Neuronal stem cell (in vitro differentiated cells): Measurements from ENCODE around the gene GAREM2.
A peak's percentile ranks its signal among the peaks of the same experiment; 100 is the strongest.

Experiments
- DNase-seq: peaks from one replicate; pipeline ENCODE4 v3.0.0-alpha.2; 2013; ENCODE audit warnings: low spot score
- H2AFZ ChIP-seq: one replicate; pipeline ENCODE4 v1.6.1; 2013; ENCODE audit warnings: mild to moderate bottlenecking, low read length, inconsistent platforms
- H2AK5ac ChIP-seq: 2 replicates; pipeline ENCODE4 v1.6.1; 2013; ENCODE audit warnings: low read depth, mild to moderate bottlenecking, inconsistent platforms, low read length, moderate library complexity, mixed read lengths
- H2BK120ac ChIP-seq: 2 replicates; pipeline ENCODE4 v1.6.1; 2013; ENCODE audit warnings: low read depth, mild to moderate bottlenecking, inconsistent platforms, low read length, moderate library complexity, mixed read lengths
- H2BK12ac ChIP-seq: one replicate; pipeline ENCODE4 v1.6.1; 2013; ENCODE audit warnings: low read length, inconsistent platforms
- H2BK15ac ChIP-seq: 2 replicates; pipeline ENCODE4 v1.6.1; 2013; ENCODE audit warnings: mild to moderate bottlenecking, low read length, inconsistent platforms, mixed read lengths
- H2BK5ac ChIP-seq: one replicate; pipeline ENCODE4 v1.6.1; 2013; ENCODE audit warnings: inconsistent platforms, mild to moderate bottlenecking, low read length, moderate library complexity
- H3K14ac ChIP-seq: one replicate; pipeline ENCODE4 v1.6.1; 2013; ENCODE audit warnings: low read length, inconsistent platforms
- H3K18ac ChIP-seq: 2 replicates; pipeline ENCODE4 v1.6.1; 2013; ENCODE audit warnings: low read length, inconsistent platforms
- H3K23ac ChIP-seq: 2 replicates; pipeline ENCODE4 v1.6.1; 2013; ENCODE audit warnings: low read depth, mild to moderate bottlenecking, mixed read lengths, low read length, inconsistent platforms; ENCODE audit not compliant: poor library complexity
- H3K27ac ChIP-seq: replicated peaks from 3 replicates; pipeline ENCODE4 v1.5.1; 2013; ENCODE audit warnings: low read length, inconsistent platforms
- H3K27me3 ChIP-seq, 3 experiments: 2 replicates each; pipeline ENCODE4 v1.6.1; 2013; ENCODE audit warnings: low read length in 3 of 3, mild to moderate bottlenecking in 2 of 3, inconsistent platforms in 1 of 3, low read depth in 1 of 3, mixed read lengths in 1 of 3, moderate library complexity in 1 of 3; ENCODE audit not compliant: control insufficient read depth in 3 of 3, insufficient read depth in 3 of 3
- H3K36me3 ChIP-seq, 2 donors: replicated peaks in 1 of 2; 2 replicates each; pipeline ENCODE4 v1.6.1; 2013; ENCODE audit warnings: low read length in 2 of 2; ENCODE audit not compliant: control insufficient read depth in 2 of 2, insufficient read depth in 2 of 2
- H3K4ac ChIP-seq: 2 replicates; pipeline ENCODE4 v1.6.1; 2013; ENCODE audit warnings: inconsistent platforms, mild to moderate bottlenecking, low read length, moderate library complexity
- H3K4me1 ChIP-seq, 2 donors: 1 replicate in 1 of 2; 2 replicates in 1 of 2; pipeline ENCODE4 v1.6.1; 2013; ENCODE audit warnings: low read length in 2 of 2, low read depth in 1 of 2; ENCODE audit not compliant: control insufficient read depth in 2 of 2, insufficient read depth in 1 of 2
- H3K4me2 ChIP-seq: one replicate; pipeline ENCODE4 v1.6.1; 2013; ENCODE audit warnings: mild to moderate bottlenecking, low read length, inconsistent platforms; ENCODE audit not compliant: insufficient read depth, poor library complexity, severe bottlenecking
- H3K4me3 ChIP-seq, 2 donors: 2 replicates each; pipeline ENCODE4 v1.5.1; 2013; ENCODE audit warnings: low read length in 2 of 2, mild to moderate bottlenecking in 2 of 2, inconsistent platforms in 1 of 2, moderate library complexity in 1 of 2
- H3K79me1 ChIP-seq: one replicate; pipeline ENCODE4 v1.6.1; 2013; ENCODE audit warnings: low read depth, mild to moderate bottlenecking, inconsistent platforms, low read length, moderate library complexity
- H3K9ac ChIP-seq: one replicate; pipeline ENCODE4 v1.6.1; 2013; ENCODE audit warnings: mild to moderate bottlenecking, low read depth, low read length, inconsistent platforms; ENCODE audit not compliant: poor library complexity
- H3K9me3 ChIP-seq, 2 donors: replicated peaks in 1 of 2; 2 replicates each; pipeline versions ENCODE3 to v1.6.1; 2013; ENCODE audit warnings: low read length in 2 of 2, mild to moderate bottlenecking in 2 of 2, inconsistent platforms in 1 of 2, low read depth in 1 of 2, mixed read lengths in 1 of 2, moderate library complexity in 1 of 2; ENCODE audit not compliant: control insufficient read depth in 2 of 2, insufficient read depth in 1 of 2
- H4K8ac ChIP-seq: one replicate; pipeline ENCODE4 v1.6.1; 2013; ENCODE audit warnings: low read depth, mild to moderate bottlenecking, inconsistent platforms, low read length, moderate library complexity
- H4K91ac ChIP-seq: one replicate; pipeline ENCODE4 v1.6.1; 2013; ENCODE audit warnings: low read length, low read depth, mild to moderate bottlenecking, inconsistent platforms; ENCODE audit not compliant: poor library complexity
- WGBS, 2 donors: extraction: QIAGEN DNeasy Blood & Tissue Kit; methylation state at CpG; one replicate each; pipeline ENCODE4 v1.1.7; 2013; ENCODE audit warnings: missing lambda C conversion rate in 2 of 2, mixed read lengths in 1 of 2; ENCODE audit not compliant: insufficient read length in 2 of 2, insufficient replicate concordance in 1 of 2; ENCODE audit errors: extremely low coverage in 2 of 2; 5-methylcytosine and 5-hydroxymethylcytosine counted together

Gene GAREM2

DNA sequence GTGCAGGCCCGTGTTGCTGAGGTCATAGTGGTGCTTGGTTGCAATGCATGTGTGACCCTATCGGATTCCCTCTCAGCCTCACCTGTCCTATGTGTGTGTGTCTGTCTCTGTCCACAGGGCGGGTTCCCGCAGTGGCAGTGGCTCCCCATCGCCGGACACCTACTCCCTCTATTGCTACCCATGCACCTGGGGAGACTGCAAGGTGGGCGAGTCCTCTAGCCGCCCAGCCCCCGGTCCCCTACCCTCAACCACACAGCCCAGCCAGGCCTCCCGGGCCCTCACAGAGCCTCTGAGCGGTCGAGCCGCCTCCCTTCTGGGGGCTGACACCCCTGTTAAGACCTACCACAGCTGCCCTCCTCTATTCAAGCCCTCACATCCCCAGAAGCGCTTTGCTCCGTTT, 14.2 kb downstream of the GAREM2 start:
- Histone ChIP-seq H4K8ac (no peak overlapping the region), H3K4me1 (peaks cover 0 to 3% of the 10 kb centered on the region in 2 donors), H2BK12ac (peak overlapping the region; percentile 60), H2BK120ac (no peak overlapping the region), H4K91ac (no peak overlapping the region), H3K9ac (no peak overlapping the region), H2BK15ac (no peak overlapping the region), H3K18ac (no peak overlapping the region), H3K4ac (no peak overlapping the region), H2AK5ac (no peak overlapping the region), H3K23ac (no peak overlapping the region), H3K36me3 (peaks cover 45 to 88% of the 10 kb centered on the region in 2 donors), H3K27ac (no peak overlapping the region), H3K79me1 (peaks cover 2% of the 10 kb centered on the region), H3K4me3 (no peak overlapping the region), H2AFZ (no peak overlapping the region), H3K27me3 (peaks cover 0 to 9% (median 0%) of the 10 kb centered on the region in 3 experiments), H3K9me3 (no peaks in the 10 kb centered on the region), H2BK5ac (no peak overlapping the region), H3K4me2 (no peak overlapping the region), H3K14ac (no peak overlapping the region)
- WGBS, 2 donors = no CpG with 5 or more reads among the region's 15 CpGs
- no peak for DNase-seq

DNA sequence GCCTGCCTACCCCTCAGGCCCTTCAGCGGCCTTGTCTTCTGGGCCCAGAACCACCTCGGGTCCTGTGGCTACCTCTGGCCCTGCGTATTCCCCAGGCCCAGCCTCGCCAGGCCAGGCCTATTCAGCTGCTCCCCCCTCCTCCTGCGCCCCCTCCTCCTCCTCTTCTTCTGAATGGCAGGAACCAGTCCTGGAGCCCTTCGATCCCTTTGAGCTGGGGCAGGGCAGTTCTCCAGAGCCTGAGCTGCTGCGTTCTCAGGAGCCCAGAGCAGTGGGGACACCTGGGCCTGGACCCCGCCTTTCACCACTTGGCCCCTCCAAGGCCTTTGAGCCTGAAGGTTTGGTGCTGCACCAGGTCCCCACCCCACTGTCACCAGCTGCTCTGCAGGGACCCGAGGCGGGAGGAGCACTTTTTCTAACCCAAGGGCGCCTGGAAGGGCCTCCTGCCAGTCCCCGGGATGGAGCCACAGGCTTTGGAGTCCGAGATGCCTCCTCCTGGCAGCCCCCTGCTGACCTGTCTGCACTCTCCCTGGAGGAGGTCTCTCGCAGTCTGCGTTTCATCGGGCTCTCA, 14.7 kb downstream of the GAREM2 start:
- no peak overlapping the region for H3K9ac ChIP-seq
- no peak overlapping the region for H2AFZ ChIP-seq
- no peak overlapping the region for H2BK15ac ChIP-seq
- H3K4me2 ChIP-seq = no peak overlapping the region
- no peak overlapping the region for H3K14ac ChIP-seq
- no peak overlapping the region for H3K23ac ChIP-seq
- no peak for DNase-seq
- peaks cover 2% of the 10 kb centered on the region for H3K79me1 ChIP-seq
- peak overlapping the region; percentile 54 for H2BK5ac ChIP-seq
- H3K9me3 ChIP-seq = no peaks in the 10 kb centered on the region
- H3K27me3 ChIP-seq = peaks cover 0 to 9% (median 0%) of the 10 kb centered on the region in 3 experiments
- H2BK12ac ChIP-seq = no peak overlapping the region
- H2AK5ac ChIP-seq = no peak overlapping the region
- no peak overlapping the region for H3K18ac ChIP-seq
- WGBS, 2 donors = no CpG with 5 or more reads among the region's 16 CpGs
- no peak overlapping the region for H3K27ac ChIP-seq
- no peak overlapping the region for H3K4me3 ChIP-seq
- H4K8ac ChIP-seq = no peak overlapping the region
- H3K4ac ChIP-seq = no peak overlapping the region
- H4K91ac ChIP-seq = no peak overlapping the region
- H3K36me3 ChIP-seq = peaks cover 42 to 88% of the 10 kb centered on the region in 2 donors
- H2BK120ac ChIP-seq = peak overlapping the region; percentile 11
- peaks cover 0 to 3% of the 10 kb centered on the region in 2 donors for H3K4me1 ChIP-seq

DNA sequence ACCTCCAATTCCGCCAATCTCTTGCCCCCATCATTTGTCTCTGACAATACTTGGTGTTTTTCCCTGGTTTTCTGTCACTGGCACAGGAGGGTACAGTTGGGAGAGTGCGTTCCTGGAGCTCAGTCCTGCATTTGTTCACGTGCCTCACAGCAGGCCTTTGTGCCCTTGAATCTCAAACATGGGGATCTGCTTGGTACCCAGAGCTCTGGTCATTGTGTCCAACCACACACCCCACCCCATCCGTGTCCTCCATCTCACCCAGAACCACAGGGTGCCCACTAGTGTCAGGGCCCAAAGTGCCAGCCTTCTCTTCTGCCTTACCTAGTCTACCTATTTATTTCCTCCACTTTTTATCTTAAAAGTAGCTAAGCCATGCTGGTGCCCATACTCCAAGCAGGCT, 16.2 kb downstream of the GAREM2 start:
- peaks cover 0 to 6% (median 0%) of the 10 kb centered on the region in 3 experiments for H3K27me3 ChIP-seq
- no peak overlapping the region for H3K4me2 ChIP-seq
- no peak overlapping the region for H3K23ac ChIP-seq
- H2BK12ac ChIP-seq = no peak overlapping the region
- no CpG with 5 or more reads among the region's 4 CpGs for WGBS, 2 donors
- no peak overlapping the region for H4K91ac ChIP-seq
- H3K9me3 ChIP-seq = no peaks in the 10 kb centered on the region
- no peak overlapping the region for H3K18ac ChIP-seq
- H3K9ac ChIP-seq = no peak overlapping the region
- no peak overlapping the region for H2AK5ac ChIP-seq
- no peak overlapping the region for H2BK120ac ChIP-seq
- no peak overlapping the region for H4K8ac ChIP-seq
- no peak overlapping the region for H2AFZ ChIP-seq
- no peak overlapping the region for H2BK15ac ChIP-seq
- peaks cover 43 to 88% of the 10 kb centered on the region in 2 donors for H3K36me3 ChIP-seq
- H3K14ac ChIP-seq = no peak overlapping the region
- H3K27ac ChIP-seq = no peak overlapping the region
- H3K4me1 ChIP-seq = peaks cover 0 to 3% of the 10 kb centered on the region in 2 donors
- H3K79me1 ChIP-seq = peaks cover 2% of the 10 kb centered on the region
- no peak overlapping the region for H3K4ac ChIP-seq
- no peak for DNase-seq
- H3K4me3 ChIP-seq = peak overlapping the region in 1 of 2 donors; percentile 42
- no peak overlapping the region for H2BK5ac ChIP-seq

DNA sequence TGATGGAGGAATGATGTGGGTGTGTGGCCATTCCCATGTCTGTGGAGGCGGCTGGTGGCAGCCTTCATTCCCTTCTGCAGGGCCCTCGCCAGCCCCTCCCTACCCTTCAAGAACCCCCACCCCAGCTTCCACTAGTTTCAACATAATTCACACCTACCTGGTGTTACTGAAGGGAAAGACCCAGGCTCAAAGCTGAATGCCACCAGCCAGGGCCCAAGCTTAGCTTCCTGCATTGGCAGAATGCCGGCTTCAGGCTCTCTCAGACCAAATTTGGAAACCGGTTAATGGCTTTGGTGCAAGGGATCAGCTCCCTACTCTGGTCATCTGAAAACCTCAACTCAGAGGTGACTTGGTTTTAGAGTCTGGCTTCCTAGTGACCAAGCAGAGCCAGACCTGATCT, 16.9 kb downstream of the GAREM2 start:
- no peak overlapping the region for H3K4ac ChIP-seq
- no peak overlapping the region for H2AFZ ChIP-seq
- no peak overlapping the region for H4K8ac ChIP-seq
- H2BK12ac ChIP-seq = no peak overlapping the region
- peaks cover 2% of the 10 kb centered on the region for H3K79me1 ChIP-seq
- H3K36me3 ChIP-seq = peaks cover 49 to 94% of the 10 kb centered on the region in 2 donors
- H3K4me2 ChIP-seq = no peak overlapping the region
- no peaks in the 10 kb centered on the region for H3K9me3 ChIP-seq
- H4K91ac ChIP-seq = no peak overlapping the region
- H2BK15ac ChIP-seq = no peak overlapping the region
- no peaks in the 10 kb centered on the region for H3K4me1 ChIP-seq
- no peak overlapping the region for H3K14ac ChIP-seq
- H2AK5ac ChIP-seq = no peak overlapping the region
- H2BK5ac ChIP-seq = no peak overlapping the region
- no CpG with 5 or more reads among the region's 4 CpGs for WGBS, 2 donors
- H3K9ac ChIP-seq = no peak overlapping the region
- no peak overlapping the region for H2BK120ac ChIP-seq
- H3K23ac ChIP-seq = no peak overlapping the region
- no peak overlapping the region for H3K27ac ChIP-seq
- DNase-seq = no peak
- no peaks in the 10 kb centered on the region for H3K27me3 ChIP-seq
- no peak overlapping the region for H3K18ac ChIP-seq
- no peak overlapping the region for H3K4me3 ChIP-seq
